ENCODE results near the gene PAPPA.

The PAPPA gene

GRCh38 chr9:116267021-116267420, 113.4 kb downstream of the PAPPA start:
- in situ Hi-C loops (cut with HindIII; ENCODE audit: low pct_ligation_motif_present, low sequenced_read_pairs) = no loop called here
- Histone ChIP-seq H3K27me3 (replicated peaks) (no peaks in the 10 kb centered on the region), H3K27ac (no peak overlapping the region), H3K4me3 (ENCODE audit: low read depth, low read length) (no peak overlapping the region), H3K36me3 (replicated peaks) (peaks cover 42% of the 10 kb centered on the region)
- no peak for TF ChIP-seq CTCF (IDR thresholded peaks at IDR 0.05; ENCODE audit: low read depth, low read length, missing control alignments)
- no peak for DNase-seq

GRCh38 chr9:116269250-116269649, 115.7 kb downstream of the PAPPA start:
- no peak overlapping the region for H3K4me3 ChIP-seq (ENCODE audit: low read depth, low read length)
- peaks cover 53% of the 10 kb centered on the region for H3K36me3 ChIP-seq (replicated peaks)
- DNase-seq = peak; percentile 55
- H3K27me3 ChIP-seq (replicated peaks) = no peaks in the 10 kb centered on the region
- in situ Hi-C loops (cut with HindIII; ENCODE audit: low pct_ligation_motif_present, low sequenced_read_pairs) = no loop called here
- no peak overlapping the region for H3K27ac ChIP-seq
- no peak for TF ChIP-seq CTCF (IDR thresholded peaks at IDR 0.05; ENCODE audit: low read depth, low read length, missing control alignments)

GRCh38 chr9:116270546-116270945, 117.0 kb downstream of the PAPPA start:
- Histone ChIP-seq H3K4me3 (ENCODE audit: low read depth, low read length) (no peak overlapping the region), H3K27me3 (replicated peaks) (no peaks in the 10 kb centered on the region), H3K27ac (no peak overlapping the region), H3K36me3 (replicated peaks) (peaks cover 56% of the 10 kb centered on the region)
- TF ChIP-seq CTCF (IDR thresholded peaks at IDR 0.05; ENCODE audit: low read depth, low read length, missing control alignments) = no peak
- in situ Hi-C loops (cut with HindIII; ENCODE audit: low pct_ligation_motif_present, low sequenced_read_pairs) = no loop called here
- DNase-seq = no peak

- no peak overlapping the region for H3K4me3 ChIP-seq (ENCODE audit: low read depth, low read length)
- no peak for DNase-seq
- in situ Hi-C loops (cut with HindIII; ENCODE audit: low pct_ligation_motif_present, low sequenced_read_pairs) = no loop called here
- no peak for TF ChIP-seq CTCF (IDR thresholded peaks at IDR 0.05; ENCODE audit: low read depth, low read length, missing control alignments)
- no peaks in the 10 kb centered on the region for H3K27me3 ChIP-seq (replicated peaks)
- H3K27ac ChIP-seq = no peak overlapping the region
- peaks cover 49% of the 10 kb centered on the region for H3K36me3 ChIP-seq (replicated peaks)
Measured at GRCh38 chr9:116271340-116271739, 117.7 kb downstream of the PAPPA start.

GRCh38 chr9:116271991-116272390, 118.4 kb downstream of the PAPPA start:
- no peak for TF ChIP-seq CTCF (IDR thresholded peaks at IDR 0.05; ENCODE audit: low read depth, low read length, missing control alignments)
- in situ Hi-C loops (cut with HindIII; ENCODE audit: low pct_ligation_motif_present, low sequenced_read_pairs) = no loop called here
- no peak overlapping the region for H3K4me3 ChIP-seq (ENCODE audit: low read depth, low read length)
- no peaks in the 10 kb centered on the region for H3K27me3 ChIP-seq (replicated peaks)
- peaks cover 47% of the 10 kb centered on the region for H3K36me3 ChIP-seq (replicated peaks)
- no peak overlapping the region for H3K27ac ChIP-seq
- no peak for DNase-seq

GRCh38 chr9:116274293-116274692, 120.7 kb downstream of the PAPPA start:
- Histone ChIP-seq H3K27me3 (replicated peaks) (no peaks in the 10 kb centered on the region), H3K36me3 (replicated peaks) (peaks cover 48% of the 10 kb centered on the region), H3K4me3 (ENCODE audit: low read depth, low read length) (no peak overlapping the region), H3K27ac (peak overlapping the region; percentile 88)
- peak; percentile 88 for DNase-seq
- TF ChIP-seq CTCF (IDR thresholded peaks at IDR 0.05; ENCODE audit: low read depth, low read length, missing control alignments) = no peak
- in situ Hi-C loops (cut with HindIII; ENCODE audit: low pct_ligation_motif_present, low sequenced_read_pairs) = no loop called here

Measured in brain microvascular endothelial cell (primary cell).